Neutrophil (primary cell): ENCODE data around the gene STUM.

Source experiments
- H3K27ac ChIP-seq: fragments of 200-600 bp; sonication (generic); 2 replicates; pipeline ENCODE4 v1.5.1; 2016; ENCODE audit warnings: mild to moderate bottlenecking, moderate library complexity
- H3K27me3 ChIP-seq: fragments of 200-600 bp; sonication (generic); 2 replicates; pipeline ENCODE4 v1.6.0; 2016; ENCODE audit warnings: mild to moderate bottlenecking
- H3K36me3 ChIP-seq: fragments of 200-600 bp; sonication (generic); 2 replicates; pipeline ENCODE4 v1.5.1; 2017
- H3K4me1 ChIP-seq, 2 experiments: fragments of 200-600 bp in 1 of 2; sonication (generic) in 1 of 2; 1 replicate in 1 of 2; 2 replicates in 1 of 2; pipeline versions ENCODE4 v1.5.1 to v1.6.1; 2013 to 2016; ENCODE audit warnings: low read depth in 1 of 2, low read length in 1 of 2, mild to moderate bottlenecking in 1 of 2, moderate library complexity in 1 of 2; ENCODE audit not compliant: control insufficient read depth in 1 of 2, insufficient read depth in 1 of 2
- H3K4me3 ChIP-seq, 2 experiments: fragments of 200-600 bp in 1 of 2; sonication (generic) in 1 of 2; 1 replicate in 1 of 2; 2 replicates in 1 of 2; pipeline ENCODE4 v1.5.1; 2013 to 2016; ENCODE audit warnings: low read depth in 1 of 2, low read length in 1 of 2, mild to moderate bottlenecking in 1 of 2, moderate library complexity in 1 of 2
- H3K9me3 ChIP-seq: fragments of 200-600 bp; sonication (generic); 2 replicates; pipeline ENCODE4 v1.5.1; 2016
- CTCF ChIP-seq: fragments of 200-600 bp; sonication (generic); IDR thresholded peaks from 2 replicates; pipeline ENCODE4 v1.5.1; 2016; ENCODE audit warnings: antibody characterized with exemption

The STUM gene

GRCh38 chr1:226657895-226658545 is 109.5 kb downstream of the STUM start:
- H3K27ac ChIP-seq: no peak overlapping the region
- TF ChIP-seq CTCF: no peak
- no peaks in the 10 kb centered on the region for H3K9me3 ChIP-seq
- H3K27me3 ChIP-seq: no peaks in the 10 kb centered on the region
- peaks cover 37% of the 10 kb centered on the region for H3K36me3 ChIP-seq
- H3K4me3 ChIP-seq: no peak overlapping the region
- H3K4me1 ChIP-seq: peaks cover 60 to 67% of the 10 kb centered on the region in 2 experiments

DNA sequence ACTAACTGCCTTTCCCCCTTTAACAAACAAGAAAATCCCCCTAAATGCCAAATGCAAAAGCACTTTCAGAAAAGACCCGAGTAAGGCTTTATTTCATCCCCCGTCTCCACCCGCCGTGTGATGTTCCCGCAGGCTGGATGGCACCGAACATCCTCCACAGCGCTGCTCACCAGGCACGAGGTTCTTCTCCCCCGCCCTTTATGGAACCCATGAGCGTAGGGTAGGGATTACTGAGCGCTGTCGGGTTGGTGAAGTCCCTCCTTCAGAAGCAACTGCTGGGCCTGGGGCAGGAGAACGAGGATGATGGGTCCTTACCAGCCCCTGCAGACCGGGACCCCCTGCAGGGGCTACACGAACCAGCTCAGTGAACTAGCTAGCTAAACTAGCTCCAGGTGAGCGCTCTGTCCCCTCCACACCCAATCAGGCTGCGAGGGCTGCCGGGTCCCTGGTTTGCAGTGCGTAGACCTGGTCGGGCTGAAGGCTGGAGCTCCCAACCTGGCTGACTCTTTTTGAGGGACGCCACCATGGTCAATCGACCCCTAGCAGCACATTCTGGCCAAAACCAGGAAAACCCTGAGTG is 110.1 kb downstream of the STUM start:
- Histone ChIP-seq H3K9me3 (no peaks in the 10 kb centered on the region), H3K27ac (peak overlapping the region; percentile 51), H3K4me1 (peaks cover 66 to 73% of the 10 kb centered on the region in 2 experiments), H3K36me3 (peaks cover 37% of the 10 kb centered on the region), H3K4me3 (no peak overlapping the region), H3K27me3 (no peaks in the 10 kb centered on the region)
- no peak for TF ChIP-seq CTCF
